HG03095 (cell line): ENCODE measurements around the gene PAPSS2.

Experiments used
- ATAC-seq: cut with Tn5 transposase; IDR thresholded peaks from one replicate; pipeline ENCODE4 v1.9.1; 2021; ENCODE audit warnings: moderate library complexity; ENCODE audit not compliant: unreplicated experiment

PAPSS2 gene

DNA sequence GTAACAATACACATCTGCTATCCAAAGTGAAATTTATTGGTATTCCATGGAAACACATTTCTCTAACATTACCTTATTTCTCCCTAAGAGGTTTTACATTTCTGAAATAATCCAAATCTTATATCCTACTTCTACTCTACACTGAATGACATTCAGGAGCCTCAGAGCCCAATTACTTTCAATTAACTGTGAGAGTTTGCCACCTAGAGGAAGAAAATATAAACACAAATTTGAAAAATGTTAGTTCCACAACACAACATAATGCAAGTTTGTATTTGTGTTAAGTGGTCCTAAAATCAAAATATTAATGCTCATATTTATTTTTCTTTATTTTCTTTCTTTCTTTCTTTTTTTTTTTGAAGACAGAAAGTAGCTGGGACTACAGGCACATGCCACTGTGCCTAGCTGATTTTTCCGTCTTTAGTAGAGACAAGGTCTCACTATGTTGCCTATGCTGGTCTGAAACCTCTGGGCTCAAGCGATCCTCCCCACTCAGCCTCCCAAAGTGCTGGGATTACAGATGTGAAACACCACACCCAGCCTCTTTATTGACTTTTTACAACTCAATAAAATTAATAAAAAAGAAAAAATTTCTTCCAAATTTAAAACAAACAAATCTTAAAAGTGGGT lies 112.3 kb downstream of the PAPSS2 start:
- no peak for ATAC-seq

DNA sequence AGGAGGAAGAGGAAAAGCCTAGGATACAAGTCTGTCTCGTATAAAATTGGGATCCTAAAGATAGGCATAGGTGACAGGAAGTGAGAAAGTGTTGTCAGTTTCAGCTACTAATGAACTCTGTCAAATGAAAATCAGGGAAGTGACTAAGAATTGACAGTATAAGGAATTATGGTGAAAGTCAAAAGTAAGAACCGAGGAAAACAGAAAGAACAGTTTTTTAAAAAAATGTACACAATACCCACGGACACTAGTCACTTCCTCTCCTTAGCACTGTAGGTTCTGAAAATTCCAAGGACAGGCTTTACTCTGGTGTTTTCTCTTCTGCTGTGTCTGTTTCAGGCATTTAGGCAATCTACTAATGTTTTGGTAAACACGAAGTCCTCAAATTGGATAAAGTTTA lies 116.1 kb downstream of the PAPSS2 start:
- ATAC-seq = no peak

DNA sequence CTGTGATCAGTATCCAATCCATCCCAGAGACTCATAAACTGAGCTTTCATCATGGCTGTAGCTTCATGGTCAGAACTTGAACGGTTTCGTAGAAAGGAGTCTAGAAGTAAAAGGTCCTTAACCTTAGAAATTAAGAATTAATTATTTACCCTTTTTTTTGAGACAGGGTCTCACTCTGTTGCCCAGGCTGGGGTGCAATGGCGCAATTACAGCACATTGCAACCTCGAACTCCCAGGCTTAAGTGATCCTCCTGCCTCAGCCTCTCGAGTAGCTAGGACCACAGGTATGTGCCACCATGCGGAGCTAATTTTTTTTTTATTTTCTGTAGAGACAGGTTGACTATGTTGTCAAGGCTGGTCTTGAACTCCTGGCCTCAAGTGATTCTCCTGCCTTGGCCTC lies 116.7 kb downstream of the PAPSS2 start:
- no peak for ATAC-seq

DNA sequence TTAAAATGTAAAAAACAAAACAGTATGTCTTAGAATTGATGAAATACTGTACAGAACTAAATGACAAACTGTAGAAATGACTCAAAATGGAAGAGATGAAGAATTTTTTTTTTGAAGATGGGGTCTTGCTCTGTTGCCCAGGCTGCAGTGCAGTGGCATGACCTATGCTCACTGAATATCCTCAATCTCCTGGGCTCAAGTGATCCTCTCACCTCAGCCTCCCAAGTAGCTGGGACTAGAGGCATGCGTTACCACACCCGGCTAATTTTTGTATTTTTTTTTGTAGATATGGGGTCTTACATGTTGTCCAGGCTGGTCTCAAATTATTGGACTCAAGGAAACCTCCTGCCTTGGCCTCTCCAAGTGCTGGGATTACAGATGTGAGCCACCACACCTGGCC lies 121.9 kb downstream of the PAPSS2 start:
- no peak for ATAC-seq

DNA sequence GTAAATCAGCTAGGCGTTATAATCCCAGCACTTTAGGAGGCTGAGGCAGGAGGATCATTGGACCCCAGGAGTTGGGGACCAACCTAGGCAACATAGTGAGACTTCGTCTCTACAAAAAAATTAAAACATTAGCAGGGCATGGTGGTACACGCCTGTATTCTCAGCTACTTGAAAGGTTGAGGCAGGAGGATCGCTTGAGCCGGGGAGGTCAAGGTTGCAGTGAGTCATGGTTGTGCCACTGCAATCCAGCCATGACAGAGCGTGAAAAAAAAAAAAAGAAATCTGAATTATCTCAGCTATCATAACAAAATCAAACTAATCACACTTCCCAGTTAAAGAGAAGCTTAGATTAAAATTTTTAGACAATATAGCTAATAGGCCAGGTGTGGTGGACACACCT lies 123.0 kb downstream of the PAPSS2 start:
- no peak for ATAC-seq

DNA sequence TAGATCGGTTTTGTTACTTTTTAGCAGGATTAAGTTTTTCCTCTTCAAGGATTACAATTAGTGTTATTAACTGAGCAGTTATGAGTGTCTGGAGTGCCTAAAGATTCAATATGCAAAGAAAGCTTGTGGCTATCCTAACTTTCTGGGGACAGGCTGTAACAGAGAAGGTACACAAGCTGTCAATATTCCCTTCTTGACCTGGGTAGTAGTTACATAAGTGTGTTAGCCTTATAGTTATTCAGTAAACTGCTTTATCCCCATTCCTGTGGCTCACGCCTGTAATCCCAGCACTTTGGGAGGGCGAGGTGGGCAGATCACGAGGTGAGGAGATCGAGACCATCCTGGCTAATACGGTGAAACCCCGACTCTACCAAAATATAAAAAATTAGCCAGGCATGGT lies 126.7 kb downstream of the PAPSS2 start:
- no peak for ATAC-seq

DNA sequence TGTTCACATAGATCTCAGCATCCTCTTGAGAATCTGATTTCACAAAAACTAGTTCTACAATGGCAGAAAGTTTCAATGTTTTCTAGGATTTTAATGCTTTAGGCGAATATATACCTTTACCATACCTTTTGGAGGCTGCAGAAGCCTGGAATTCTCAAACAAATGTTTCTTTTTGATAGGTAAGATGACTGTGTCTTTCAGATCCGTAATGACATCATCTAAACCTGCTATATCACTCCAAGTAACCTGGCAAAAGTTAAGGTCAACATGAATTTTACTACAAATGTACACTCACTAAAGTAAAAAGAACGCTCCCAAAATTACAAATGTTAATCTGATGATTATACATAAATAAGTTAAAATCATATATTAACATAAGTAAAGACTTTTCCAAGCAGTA lies 130.5 kb downstream of the PAPSS2 start:
- no peak for ATAC-seq

DNA sequence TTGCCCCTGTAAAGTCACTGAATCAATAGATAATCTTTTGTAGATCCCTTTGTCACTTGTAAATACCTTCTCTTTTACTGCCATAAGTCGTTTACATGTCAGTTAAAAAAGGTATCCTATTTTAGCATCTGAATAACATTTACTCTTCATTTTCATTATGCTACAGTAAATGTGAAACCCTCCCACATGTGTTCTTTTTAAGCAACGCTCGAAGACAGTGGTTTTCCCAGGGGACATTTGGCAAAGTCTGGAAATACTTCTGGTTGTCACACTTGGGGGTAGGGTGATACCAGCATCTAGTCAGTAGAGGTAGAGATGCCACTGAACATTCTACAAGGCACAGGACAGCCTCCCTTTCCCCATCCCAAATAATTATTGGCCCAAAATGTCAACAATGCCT lies 134.6 kb downstream of the PAPSS2 start:
- ATAC-seq = no peak
